ENCODE measurements around the gene MED31.

- no peak for TF ChIP-seq ZNF2 (tag by site-specific recombination; IDR thresholded peaks at IDR 0.05)
- no peak for TF ChIP-seq ZBTB7A (tag by site-specific recombination; IDR thresholded peaks at IDR 0.05; ENCODE audit: low read depth)
- TF ChIP-seq, protein P1, sequence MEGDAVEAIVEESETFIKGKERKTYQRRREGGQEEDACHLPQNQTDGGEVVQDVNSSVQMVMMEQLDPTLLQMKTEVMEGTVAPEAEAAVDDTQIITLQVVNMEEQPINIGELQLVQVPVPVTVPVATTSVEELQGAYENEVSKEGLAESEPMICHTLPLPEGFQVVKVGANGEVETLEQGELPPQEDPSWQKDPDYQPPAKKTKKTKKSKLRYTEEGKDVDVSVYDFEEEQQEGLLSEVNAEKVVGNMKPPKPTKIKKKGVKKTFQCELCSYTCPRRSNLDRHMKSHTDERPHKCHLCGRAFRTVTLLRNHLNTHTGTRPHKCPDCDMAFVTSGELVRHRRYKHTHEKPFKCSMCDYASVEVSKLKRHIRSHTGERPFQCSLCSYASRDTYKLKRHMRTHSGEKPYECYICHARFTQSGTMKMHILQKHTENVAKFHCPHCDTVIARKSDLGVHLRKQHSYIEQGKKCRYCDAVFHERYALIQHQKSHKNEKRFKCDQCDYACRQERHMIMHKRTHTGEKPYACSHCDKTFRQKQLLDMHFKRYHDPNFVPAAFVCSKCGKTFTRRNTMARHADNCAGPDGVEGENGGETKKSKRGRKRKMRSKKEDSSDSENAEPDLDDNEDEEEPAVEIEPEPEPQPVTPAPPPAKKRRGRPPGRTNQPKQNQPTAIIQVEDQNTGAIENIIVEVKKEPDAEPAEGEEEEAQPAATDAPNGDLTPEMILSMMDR (tag by site-specific recombination; IDR thresholded peaks at IDR 0.05) = no peak
- no peak; the same call in none of the 2 replicates for TF ChIP-seq IKZF3 (tag by site-specific recombination; IDR thresholded peaks at IDR 0.05)
- TF ChIP-seq ZFP41 (tag by site-specific recombination; IDR thresholded peaks at IDR 0.05; ENCODE audit: borderline replicate concordance) = no peak
- TF ChIP-seq YY1 (tag by site-specific recombination; IDR thresholded peaks at IDR 0.05) = no peak
- no peak for TF ChIP-seq ZNF530 (tag by site-specific recombination; IDR thresholded peaks at IDR 0.05; ENCODE audit: low read depth)
- TF ChIP-seq ZBTB21 (tag by site-specific recombination; IDR thresholded peaks at IDR 0.05) = peak; percentile 69
- no peak for TF ChIP-seq REST (tag by site-specific recombination; IDR thresholded peaks at IDR 0.05)
- TF ChIP-seq KLF10 (tag by site-specific recombination; IDR thresholded peaks at IDR 0.05) = peak; percentile 59
- no peak for TF ChIP-seq ZNF169 (tag by site-specific recombination; IDR thresholded peaks at IDR 0.05)
- peak; percentile 84 for TF ChIP-seq ZBTB11 (tag by site-specific recombination; conservative IDR thresholded peaks at IDR 0.05; ENCODE audit: low read depth)
- no peak for TF ChIP-seq ZNF48 (tag by site-specific recombination; IDR thresholded peaks at IDR 0.05)
Measured at GRCh38 chr17:6651354-6651918, at the start of gene MED31, which contains the start of gene C17orf100.

Data from HEK293 (cell line).